Psoas muscle (tissue), 8 donors: ENCODE results near the gene RACK1. TPM values are rescaled to one million over a fixed set of nuclear protein-coding genes. Genes with fewer than 3 reads are reported as not detected.
A peak's percentile ranks its signal among the peaks of the same experiment; 100 is the strongest.

ENCODE experiments used
- ATAC-seq, 4 donors: fragments of 200-7000 bp; cut with Tn5 transposase; one replicate each; pipeline ENCODE4 v1.9.1; 2020; ENCODE audit warnings: moderate library complexity in 3 of 4, mild to moderate bottlenecking in 2 of 4
- DNase-seq, 2 donors: peaks; one replicate each; pipeline ENCODE4 v3.0.0-alpha.2; 2020
- H3K27ac ChIP-seq: fragments of 200-600 bp; one replicate; pipeline ENCODE4 v1.8.0; 2022
- H3K27me3 ChIP-seq, 3 donors: fragments of 200-600 bp in 1 of 3; one replicate each; pipeline versions ENCODE4 v1.6.1 to v1.8.0; 2013 to 2022; ENCODE audit warnings: low read length in 2 of 3, mild to moderate bottlenecking in 2 of 3, moderate library complexity in 1 of 3; ENCODE audit not compliant: insufficient read depth in 3 of 3
- H3K36me3 ChIP-seq, 2 donors: fragments of 200-600 bp in 1 of 2; one replicate each; pipeline versions ENCODE4 v1.6.1 to v1.8.0; 2013 to 2022; ENCODE audit warnings: low read depth in 1 of 2, mild to moderate bottlenecking in 1 of 2, moderate library complexity in 1 of 2; ENCODE audit not compliant: insufficient read depth in 1 of 2
- H3K4me1 ChIP-seq: fragments of 200-600 bp; one replicate; pipeline ENCODE4 v1.8.0; 2022
- H3K4me3 ChIP-seq: fragments of 200-600 bp; one replicate; pipeline ENCODE4 v1.8.0; 2022; ENCODE audit warnings: mild to moderate bottlenecking
- H3K9me3 ChIP-seq: fragments of 200-600 bp; one replicate; pipeline ENCODE4 v1.8.0; 2022
- WGBS, 3 donors: extraction: QIAGEN DNeasy Blood & Tissue Kit; methylation state at CpG; one replicate each; pipeline versions ENCODE4 v1.1.6 to v1.1.7; 2013; 5-methylcytosine and 5-hydroxymethylcytosine counted together
- intact Hi-C, 2 donors: fragments of 100-400 bp; cut with DNase I; formaldehyde crosslinking; loops; one replicate each; pipeline versions ENCODE4 v1.11.0 to v1.14.2; 2022
- polyA plus RNA-seq, 3 donors: library from polyadenylated mRNA; stranded (reverse); fragments of 200-250 nt; gene quantifications; one replicate each; pipeline ENCODE4 v1.2.3, GENCODE V29; 2013
- total RNA-seq, 4 donors: library from RNA; stranded (reverse); fragmentation: NEBNext Ultra II Directional in 2 of 4; extraction: Animal tissue kit (Norgen Biotek cat#: 25700) in 2 of 4; gene quantifications; one replicate each; pipeline versions ENCODE4 v1.2.1 to v1.2.4, GENCODE V29; 2021 to 2023
- TF ChIP-seq, protein P1 (sequence below): fragments of 200-600 bp; IDR thresholded peaks from one replicate; pipeline ENCODE4 v1.8.0; 2022; ENCODE audit warnings: antibody characterized with exemption
- donor health status: healthy with polysubstance abuse.
- donor health status: DM: no; HTN: no; CAD: no; lungs with moderate emphysema.
- donor health status: Bipolar disorder and iron deficiency.
- donor health status: healthy.
- donor health status: DM: yes; HTN: yes; CAD: no.
- donor health status: DM: no; HTN: no; CAD: no.
- donor health status: DM: no; HTN: no; CAD: no.
- donor health status: DM: yes; HTN: yes; CAD: no.

Gene RACK1
- total and polyA plus RNA-seq, 7 donors, result 832 to 3,660 (median 1,110) TPM

DNA sequence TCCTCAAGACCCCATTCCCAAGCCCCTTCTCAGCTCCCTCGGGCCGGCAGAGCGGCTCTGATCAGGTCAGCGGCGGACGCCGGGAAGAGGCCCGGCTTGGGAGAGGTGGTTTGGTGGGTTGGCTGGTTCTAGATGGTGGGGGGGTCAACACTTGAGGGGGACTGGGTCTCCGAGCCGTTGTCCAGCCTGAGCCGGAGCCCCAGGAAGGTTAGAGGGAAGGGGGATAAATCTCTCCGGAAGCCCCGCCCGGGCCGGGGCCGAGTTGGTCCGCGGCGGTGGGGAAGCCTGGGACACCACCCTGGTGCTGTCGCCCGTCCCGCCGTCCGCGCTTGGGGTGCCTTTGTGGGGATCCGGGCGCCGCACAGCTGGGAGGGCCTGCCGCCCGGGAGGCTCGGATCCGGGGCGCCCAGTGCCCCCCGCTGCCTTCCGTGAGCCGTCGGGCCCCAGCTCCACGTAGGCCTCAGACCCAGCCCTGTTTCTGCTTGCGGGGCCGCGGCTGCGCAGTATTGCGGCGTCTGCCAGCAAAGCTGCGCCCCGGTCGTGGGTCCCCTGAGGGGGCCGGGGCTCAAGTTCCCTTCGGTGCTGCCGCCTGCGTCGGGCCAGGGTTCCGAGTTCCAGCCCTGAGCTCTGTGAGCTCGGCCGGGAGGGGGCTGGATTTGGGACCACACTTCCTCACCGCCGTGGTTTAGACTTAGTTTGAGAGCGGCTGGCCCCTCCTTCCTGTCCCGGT lies 17.8 kb upstream of the RACK1 start:
- Histone ChIP-seq H3K27me3 (no peaks in the 10 kb centered on the region), H3K36me3 (peaks cover 3 to 33% of the 10 kb centered on the region in 2 donors), H3K9me3 (no peaks in the 10 kb centered on the region), H3K4me1 (peaks cover 47% of the 10 kb centered on the region), H3K27ac (peak overlapping the region; percentile 99), H3K4me3 (peak overlapping the region; percentile 100)
- peak; percentile 74 to 84 for DNase-seq
- WGBS, 3 donors, result 0 to 1% (median 1%) methylated on average over 43 to 59 of the region's 59 CpGs
- ATAC-seq, result peak; percentile 67 to 76 (median 72)
- TF ChIP-seq, protein P1, sequence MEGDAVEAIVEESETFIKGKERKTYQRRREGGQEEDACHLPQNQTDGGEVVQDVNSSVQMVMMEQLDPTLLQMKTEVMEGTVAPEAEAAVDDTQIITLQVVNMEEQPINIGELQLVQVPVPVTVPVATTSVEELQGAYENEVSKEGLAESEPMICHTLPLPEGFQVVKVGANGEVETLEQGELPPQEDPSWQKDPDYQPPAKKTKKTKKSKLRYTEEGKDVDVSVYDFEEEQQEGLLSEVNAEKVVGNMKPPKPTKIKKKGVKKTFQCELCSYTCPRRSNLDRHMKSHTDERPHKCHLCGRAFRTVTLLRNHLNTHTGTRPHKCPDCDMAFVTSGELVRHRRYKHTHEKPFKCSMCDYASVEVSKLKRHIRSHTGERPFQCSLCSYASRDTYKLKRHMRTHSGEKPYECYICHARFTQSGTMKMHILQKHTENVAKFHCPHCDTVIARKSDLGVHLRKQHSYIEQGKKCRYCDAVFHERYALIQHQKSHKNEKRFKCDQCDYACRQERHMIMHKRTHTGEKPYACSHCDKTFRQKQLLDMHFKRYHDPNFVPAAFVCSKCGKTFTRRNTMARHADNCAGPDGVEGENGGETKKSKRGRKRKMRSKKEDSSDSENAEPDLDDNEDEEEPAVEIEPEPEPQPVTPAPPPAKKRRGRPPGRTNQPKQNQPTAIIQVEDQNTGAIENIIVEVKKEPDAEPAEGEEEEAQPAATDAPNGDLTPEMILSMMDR, result no peak
- intact Hi-C loops, result loop anchor here (1.0 to 5.0 kb wide), 3 partner anchors 17 to 74 kb away; partner anchors contain the start of gene TRIM41 (in 1 of the 2)

DNA sequence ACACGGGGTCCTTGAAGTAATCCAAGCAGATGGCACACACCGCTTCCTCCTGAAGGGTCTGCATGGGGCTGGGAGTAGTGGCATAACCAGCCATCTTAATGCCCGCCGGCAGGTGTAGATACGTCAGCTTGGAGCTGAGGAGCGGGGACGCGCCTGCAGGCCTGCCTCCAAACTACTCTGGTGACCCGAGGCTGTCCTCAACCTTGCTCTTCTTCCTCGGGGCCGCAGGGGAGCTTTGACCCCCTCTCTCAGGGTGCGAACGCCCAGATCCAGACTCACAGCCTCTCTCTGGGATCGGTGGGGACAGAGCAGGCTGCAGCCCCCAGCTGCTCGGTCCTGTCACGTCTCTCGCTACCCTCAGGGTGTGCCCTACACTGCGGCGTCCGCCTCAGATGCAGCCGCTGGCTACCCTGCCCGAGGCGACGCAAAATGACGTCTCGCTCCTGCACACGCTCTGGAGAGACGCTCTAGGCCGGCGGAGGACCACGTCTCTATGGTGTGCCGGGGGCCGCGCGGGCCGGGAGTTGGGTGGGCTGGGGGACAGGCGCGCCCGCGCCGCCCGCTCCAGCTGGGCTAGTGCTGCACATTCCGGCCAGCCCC lies 17.1 kb upstream of the RACK1 start, which contains the start of gene TRIM52:
Gene TRIM52 (minus strand): TSS at position 424 of the 600 bp plus-strand sequence. CDS start 330 bp downstream, at position 94.
- 0 to 1% (median 0%) methylated on average over 41 to 43 of the region's 43 CpGs for WGBS, 3 donors
- H3K9me3 ChIP-seq, result no peaks in the 10 kb centered on the region
- peaks cover 3 to 37% of the 10 kb centered on the region in 2 donors for H3K36me3 ChIP-seq
- H3K27ac ChIP-seq, result peak within 1 kb of the TSS; percentile 99
- intact Hi-C loops, result loop anchor here (1.0 to 5.0 kb wide), 4 partner anchors 16 to 74 kb away; partner anchors contain the start of gene TRIM41 (in 1 of the 2)
- TF ChIP-seq, protein P1, result no peak
- peak; percentile 90 to 95 (median 92) for ATAC-seq
- H3K4me3 ChIP-seq, result peak within 1 kb of the TSS; percentile 100
- no peaks in the 10 kb centered on the region for H3K27me3 ChIP-seq
- DNase-seq, result peak; percentile 94 to 97
- H3K4me1 ChIP-seq, result peaks cover 53% of the 10 kb centered on the region

DNA sequence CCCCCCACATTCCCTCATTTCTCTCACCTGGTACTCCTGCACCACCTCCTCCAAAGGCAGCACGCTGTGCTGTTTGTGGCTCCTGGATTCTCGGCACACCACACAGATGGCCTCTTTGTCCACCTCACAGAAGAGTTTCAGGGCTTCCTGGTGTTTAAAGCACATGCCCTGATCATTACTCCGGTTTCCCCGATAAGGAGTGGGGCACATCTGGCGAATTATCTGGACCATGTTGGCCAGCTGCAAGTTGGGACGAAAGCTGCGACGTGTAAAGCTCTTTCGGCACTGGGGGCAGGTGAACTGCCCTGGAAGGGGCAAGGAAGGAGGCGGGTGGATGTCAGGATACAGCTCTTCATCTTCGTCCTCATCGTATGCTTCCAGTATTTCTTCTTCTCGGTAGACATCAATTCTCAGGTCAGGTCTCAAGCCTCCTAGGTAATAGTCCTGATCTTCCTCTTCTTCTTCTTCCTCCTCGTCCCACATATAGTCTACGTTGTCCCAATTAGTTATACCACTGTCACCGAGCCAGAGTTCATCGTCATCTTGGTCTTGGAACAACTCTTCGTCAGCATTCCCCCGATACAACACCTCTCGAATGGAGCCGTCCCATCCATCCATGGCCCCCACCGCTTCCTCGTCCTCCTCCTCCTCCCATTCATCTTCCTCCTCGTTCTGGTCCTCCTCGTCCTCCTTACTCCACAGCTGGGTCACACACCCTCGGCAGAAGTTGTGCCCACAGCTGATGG lies 16.4 kb upstream of the RACK1 start:
- ATAC-seq, result peak in 2 of 4 donors; percentile 0 to 1
- no peak for DNase-seq
- Histone ChIP-seq H3K4me1 (peaks cover 60% of the 10 kb centered on the region), H3K36me3 (peaks cover 3 to 43% of the 10 kb centered on the region in 2 donors), H3K9me3 (no peaks in the 10 kb centered on the region), H3K4me3 (peak overlapping the region; percentile 100), H3K27ac (peak overlapping the region; percentile 99), H3K27me3 (no peaks in the 10 kb centered on the region)
- 0 to 1% (median 1%) methylated on average over 26 of the region's 26 CpGs for WGBS, 3 donors
- intact Hi-C loops, result loop anchor here (1.0 to 5.0 kb wide), 3 partner anchors 15 to 73 kb away; no protein-coding TSS in a partner anchor
- TF ChIP-seq, protein P1, result no peak

DNA sequence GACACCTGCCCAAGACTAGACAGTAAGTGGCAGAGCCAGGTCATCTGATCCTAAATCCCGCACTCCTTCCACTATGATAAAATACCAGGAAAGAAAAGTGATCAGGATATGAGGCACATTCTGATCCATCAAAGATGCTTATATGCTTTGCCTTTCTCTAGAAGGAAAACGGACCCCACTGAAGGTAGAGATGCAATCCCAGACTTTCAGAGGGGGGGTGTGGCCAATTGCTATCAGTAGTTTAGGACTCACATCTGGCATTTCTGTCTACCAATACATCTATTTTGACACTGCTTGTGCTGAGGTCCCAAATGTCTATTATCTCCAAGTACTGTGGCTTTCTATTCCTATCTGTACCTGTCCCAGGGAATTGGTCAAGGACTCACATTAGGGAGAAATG lies 15.6 kb upstream of the RACK1 start:
- Histone ChIP-seq H3K36me3 (peaks cover 6 to 48% of the 10 kb centered on the region in 2 donors), H3K27ac (peak overlapping the region; percentile 99), H3K9me3 (no peaks in the 10 kb centered on the region), H3K4me3 (peak overlapping the region; percentile 100), H3K27me3 (no peaks in the 10 kb centered on the region), H3K4me1 (peaks cover 69% of the 10 kb centered on the region)
- TF ChIP-seq, protein P1, result no peak
- 14 to 18% (median 18%) methylated on average over 2 of the region's 2 CpGs for WGBS, 3 donors
- intact Hi-C loops, result no loop called here
- no peak for ATAC-seq
- DNase-seq, result no peak
